EL (cell line): Measurements from ENCODE around the gene TAF11L2.
"Not testable (repeated sequence)": the region's sequence is repeated elsewhere in the genome, so short reads cannot be mapped to it uniquely, and the experiment has no call there.

Source experiments
- DNase-seq: peaks from one replicate; pipeline ENCODE4 v3.0.0-alpha.2; 2016

TAF11L2 gene

DNA sequence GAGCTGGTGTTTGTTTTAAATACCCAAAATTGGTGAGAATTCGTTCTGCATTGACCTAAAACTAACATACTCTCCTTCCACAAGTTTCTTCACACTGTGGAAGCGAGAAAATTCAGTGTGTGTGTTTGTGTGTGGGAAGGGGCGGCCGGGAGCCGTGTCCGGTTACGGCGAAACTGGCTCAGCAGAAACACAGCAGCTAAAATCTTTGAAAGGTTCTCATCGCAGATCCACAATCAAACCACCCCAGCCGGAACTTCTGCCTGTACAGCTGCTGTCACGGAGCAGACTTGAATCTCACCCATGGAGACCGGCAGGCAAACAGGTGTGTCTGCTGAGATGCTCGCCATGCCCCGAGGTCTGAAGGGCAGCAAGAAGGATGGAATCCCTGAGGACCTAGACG lies 30.3 kb downstream of the TAF11L2 start, which contains the start of gene TAF11L6:
Gene TAF11L6, plus strand, starts transcription at position 301 of the 400 bp plus-strand sequence.
- not testable (repeated sequence) for DNase-seq
